OCI-LY7 (cell line): Measurements from ENCODE around the gene BRD1. TPM values are rescaled to one million over a fixed set of nuclear protein-coding genes. Genes with fewer than 3 reads are reported as not detected.

ENCODE experiments used
- BruUV-seq: library from RNA; stranded (reverse); fragments of 400-500 nt; replicated peaks from 2 replicates; lab custom pipeline; 2021; lab: Mats Ljungman, UMichigan
- CTCF ChIA-PET: fragments of 300-600 bp; sonication (Branson Sonifier 250); formaldehyde crosslinking; loops from one replicate; lab custom pipeline; 2022; ENCODE audit warnings: antibody characterized with exemption; ENCODE audit not compliant: unreplicated experiment; lab: Charles Lee
- POLR2A ChIA-PET: fragments of 300-600 bp; sonication (Branson Sonifier 250); formaldehyde crosslinking; loops from one replicate; lab custom pipeline; 2022; ENCODE audit warnings: antibody characterized with exemption; lab: Charles Lee
- DNase-seq: peaks from one replicate; pipeline ENCODE4 v3.0.0-alpha.2; 2015; ENCODE audit warnings: low spot score
- H2AFZ ChIP-seq: fragments of 200-600 bp; sonication (generic), shearing (Covaris generic); 2 replicates; pipeline ENCODE4 v1.6.1; 2014; ENCODE audit warnings: mild to moderate bottlenecking, antibody characterized with exemption, low read length, moderate library complexity
- H3K27ac ChIP-seq: fragments of 200-600 bp; sonication (generic); 2 replicates; pipeline ENCODE4 v1.5.1; 2014; ENCODE audit warnings: mixed run types, low read depth, mild to moderate bottlenecking, moderate library complexity, low read length, inconsistent platforms; ENCODE audit not compliant: poor library complexity, severe bottlenecking
- H3K36me3 ChIP-seq: fragments of 200-600 bp; sonication (generic); 2 replicates; pipeline ENCODE4 v1.6.1; 2014; ENCODE audit warnings: mild to moderate bottlenecking, antibody characterized with exemption, low read length, moderate library complexity, mixed read lengths; ENCODE audit not compliant: insufficient read depth
- H3K4me1 ChIP-seq: fragments of 200-600 bp; sonication (generic); 2 replicates; pipeline ENCODE4 v1.5.1; 2014; ENCODE audit warnings: mild to moderate bottlenecking, low read length; ENCODE audit not compliant: insufficient read depth, poor library complexity, severe bottlenecking
- H3K4me2 ChIP-seq: fragments of 200-600 bp; sonication (generic); 2 replicates; pipeline ENCODE4 v1.6.1; 2014; ENCODE audit warnings: mild to moderate bottlenecking, low read length
- H3K4me3 ChIP-seq: fragments of 200-600 bp; sonication (generic); 2 replicates; pipeline ENCODE4 v1.5.1; 2014; ENCODE audit warnings: mild to moderate bottlenecking, low read depth, low read length; ENCODE audit not compliant: poor library complexity, severe bottlenecking
- H3K79me2 ChIP-seq: fragments of 200-600 bp; sonication (generic); 2 replicates; pipeline ENCODE4 v1.6.1; 2016; ENCODE audit warnings: low read depth, mild to moderate bottlenecking, low read length, moderate library complexity, mixed read lengths; ENCODE audit not compliant: insufficient read depth
- H3K9me2 ChIP-seq: fragments of 200-600 bp; sonication (generic); 2 replicates; pipeline ENCODE4 v1.6.1; 2016; ENCODE audit warnings: mild to moderate bottlenecking, low read length, mixed read lengths; ENCODE audit not compliant: insufficient read depth
- H3K9me3 ChIP-seq: fragments of 200-600 bp; sonication (generic); 2 replicates; pipeline ENCODE4 v1.6.1; 2014; ENCODE audit warnings: mild to moderate bottlenecking, mixed run types, low read length, mixed read lengths
- H4K20me1 ChIP-seq: fragments of 200-600 bp; sonication (generic); 2 replicates; pipeline ENCODE4 v1.6.1; 2014; ENCODE audit warnings: mild to moderate bottlenecking, antibody characterized with exemption, low read length, moderate library complexity, mixed read lengths; ENCODE audit not compliant: insufficient read depth
- CTCF ChIP-seq: fragments of 200-600 bp; sonication (generic); conservative IDR thresholded peaks from 2 replicates; pipeline ENCODE4 v1.5.1; 2014; ENCODE audit warnings: mild to moderate bottlenecking, antibody characterized with exemption, low read length, moderate library complexity, mixed read lengths
- EZH2phosphoT487 ChIP-seq: fragments of 200-600 bp; sonication (generic); IDR thresholded peaks from 2 replicates; pipeline ENCODE4 v1.6.1; 2018; ENCODE audit warnings: low read depth, borderline replicate concordance, mild to moderate bottlenecking, mixed run types, antibody characterized with exemption, low read length, moderate library complexity, mixed read lengths
- intact Hi-C: fragments of 100-400 bp; cut with micrococcal nuclease; formaldehyde crosslinking; loops from one replicate; pipeline ENCODE4 v1.10.0; 2022; ENCODE audit not compliant: unreplicated experiment
- total RNA-seq, 2 experiments: library from RNA; depleted of rRNA in 1 of 2; stranded (reverse); fragments of >200 nt in 1 of 2; shearing (Covaris generic) in 1 of 2; gene quantifications; 2 replicates each; pipeline ENCODE4 v1.2.3, GENCODE V29; 2014 to 2022

The BRD1 gene
- total RNA-seq, 2 experiments from 2014 or later: 38.1 to 46.6 TPM

- intact Hi-C loops: no loop called here
- Histone ChIP-seq H2AFZ (no peak overlapping the region), H3K79me2 (no peaks in the 10 kb centered on the region), H3K27ac (no peak overlapping the region), H4K20me1 (no peaks in the 10 kb centered on the region), H3K36me3 (peaks cover 58% of the 10 kb centered on the region), H3K9me3 (no peaks in the 10 kb centered on the region), H3K4me2 (no peak overlapping the region), H3K9me2 (no peaks in the 10 kb centered on the region), H3K4me1 (no peaks in the 10 kb centered on the region), H3K4me3 (no peak overlapping the region)
- no peak for DNase-seq
- POLR2A ChIA-PET: no interaction called here
- TF ChIP-seq EZH2phosphoT487: no peak
- no peak for TF ChIP-seq CTCF
- no TSS peak for BruUV-seq
- CTCF ChIA-PET: no interaction called here
Measured at GRCh38 chr22:49780698-49781288, 46.9 kb downstream of the BRD1 start.

- TF ChIP-seq EZH2phosphoT487 (no peak), CTCF (no peak)
- intact Hi-C loops: no loop called here
- Histone ChIP-seq H2AFZ (no peak overlapping the region), H3K27ac (no peak overlapping the region), H3K36me3 (peaks cover 57% of the 10 kb centered on the region), H3K9me3 (no peaks in the 10 kb centered on the region), H3K9me2 (no peaks in the 10 kb centered on the region), H3K4me2 (no peak overlapping the region), H3K79me2 (no peaks in the 10 kb centered on the region), H3K4me3 (no peak overlapping the region), H4K20me1 (no peaks in the 10 kb centered on the region), H3K4me1 (no peaks in the 10 kb centered on the region)
- no TSS peak for BruUV-seq
- ChIA-PET CTCF (no interaction called here), POLR2A (no interaction called here)
- no peak for DNase-seq
Measured at GRCh38 chr22:49779853-49780697, 47.6 kb downstream of the BRD1 start.

- no peaks in the 10 kb centered on the region for H3K4me1 ChIP-seq
- DNase-seq: no peak
- intact Hi-C loops: no loop called here
- no peak overlapping the region for H3K4me3 ChIP-seq
- H3K27ac ChIP-seq: no peak overlapping the region
- TF ChIP-seq EZH2phosphoT487 (no peak), CTCF (no peak)
- H3K79me2 ChIP-seq: no peaks in the 10 kb centered on the region
- H2AFZ ChIP-seq: no peak overlapping the region
- no peaks in the 10 kb centered on the region for H3K9me2 ChIP-seq
- no TSS peak for BruUV-seq
- no peaks in the 10 kb centered on the region for H4K20me1 ChIP-seq
- ChIA-PET POLR2A (no interaction called here), CTCF (no interaction called here)
- H3K4me2 ChIP-seq: no peak overlapping the region
- peaks cover 59% of the 10 kb centered on the region for H3K36me3 ChIP-seq
- H3K9me3 ChIP-seq: no peaks in the 10 kb centered on the region
Measured at GRCh38 chr22:49779211-49779610, 48.5 kb downstream of the BRD1 start.
